Sigmoid colon (tissue), 7 donors: ENCODE results near the gene HABP4. TPM values are rescaled to one million over a fixed set of nuclear protein-coding genes. Genes with fewer than 3 reads are reported as not detected.

Experiments used
- DNase-seq: peaks from one replicate; pipeline ENCODE4 v3.0.0-alpha.2; 2019
- H3K27ac ChIP-seq, 4 donors: fragments of 200-600 bp; sonication (generic); one replicate each; pipeline ENCODE4 v1.5.1; 2016 to 2019; ENCODE audit warnings: mild to moderate bottlenecking in 1 of 4
- H3K27me3 ChIP-seq, 3 donors: fragments of 200-600 bp; sonication (generic); one replicate each; pipeline ENCODE4 v1.5.1; 2019; ENCODE audit warnings: mild to moderate bottlenecking in 1 of 3
- H3K36me3 ChIP-seq, 4 donors: fragments of 200-600 bp; sonication (generic); one replicate each; pipeline ENCODE4 v1.5.1; 2016 to 2019
- H3K4me1 ChIP-seq, 4 donors: fragments of 200-600 bp; sonication (generic); one replicate each; pipeline ENCODE4 v1.5.1; 2017 to 2019
- H3K4me3 ChIP-seq, 4 donors: fragments of 200-600 bp; sonication (generic); one replicate each; pipeline ENCODE4 v1.5.1; 2017 to 2019; ENCODE audit warnings: mild to moderate bottlenecking in 2 of 4, moderate library complexity in 1 of 4
- H3K9me3 ChIP-seq, 4 donors: fragments of 200-600 bp in 3 of 4; sonication (generic) in 3 of 4; one replicate each; pipeline versions ENCODE4 v1.5.1 to v1.6.1; 2013 to 2019
- CTCF ChIP-seq, 4 experiments: fragments of 450-650 bp in 3 of 4; fragments of 200-600 bp in 1 of 4; IDR thresholded peaks; one replicate each; pipeline ENCODE4 v1.5.1; 2016 to 2019; ENCODE audit warnings: antibody characterized with exemption in 4 of 4, mild to moderate bottlenecking in 3 of 4, moderate library complexity in 2 of 4
- EP300 ChIP-seq, 4 donors: sonication (generic); formaldehyde crosslinking; IDR thresholded peaks; one replicate each; pipeline ENCODE4 v1.6.1; 2017; ENCODE audit warnings: antibody characterized with exemption in 4 of 4
- POLR2A ChIP-seq, 2 donors: fragments of 450-650 bp; IDR thresholded peaks; one replicate each; pipeline ENCODE4 v1.6.1; 2016; ENCODE audit warnings: antibody characterized with exemption in 2 of 2, mild to moderate bottlenecking in 2 of 2, moderate library complexity in 2 of 2
- POLR2AphosphoS5 ChIP-seq, 4 donors: sonication (generic); formaldehyde crosslinking; IDR thresholded peaks; one replicate each; pipeline ENCODE4 v1.6.1; 2017; ENCODE audit warnings: antibody characterized with exemption in 4 of 4
- WGBS, 2 donors: extraction: QIAGEN DNeasy Blood & Tissue Kit; methylation state at CpG; one replicate each; pipeline ENCODE4 v1.1.7; 2013; 5-methylcytosine and 5-hydroxymethylcytosine counted together
- intact Hi-C: fragments of 100-400 bp; cut with DNase I; formaldehyde crosslinking; loops from one replicate; pipeline ENCODE4 v1.15.1; 2023
- polyA plus RNA-seq, 3 donors: library from polyadenylated mRNA; stranded (reverse); fragments of 200-250 nt; gene quantifications; one replicate each; pipeline ENCODE4 v1.2.3, GENCODE V29; 2013
- total RNA-seq, 4 donors: library from RNA; depleted of rRNA; stranded (reverse); fragments of >200 nt; gene quantifications; one replicate each; pipeline ENCODE4 v1.1.0, GENCODE V29; 2016
- donor health status: healthy with polysubstance abuse.
- donor health status: Bipolar disorder and iron deficiency.
- donor health status: healthy.

The HABP4 gene
- total and polyA plus RNA-seq, 7 donors = 2.5 to 23.5 (median 12.5) TPM

GRCh38 chr9:96462541-96462940 lies 12.6 kb downstream of the HABP4 start:
- Histone ChIP-seq H3K27ac (no peak overlapping the region), H3K4me3 (no peak overlapping the region), H3K27me3 (no peaks in the 10 kb centered on the region), H3K9me3 (no peaks in the 10 kb centered on the region), H3K36me3 (peaks cover 0 to 37% (median 7%) of the 10 kb centered on the region in 4 donors), H3K4me1 (no peaks in the 10 kb centered on the region)
- no peak for DNase-seq
- TF ChIP-seq POLR2A (IDR thresholded peaks at IDR 0.05) (no peak), POLR2AphosphoS5 (IDR thresholded peaks at IDR 0.05) (no peak), CTCF (IDR thresholded peaks at IDR 0.05) (no peak), EP300 (IDR thresholded peaks at IDR 0.05) (no peak)
- intact Hi-C loops = no loop called here
- WGBS, 2 donors = 94 to 98% methylated on average over 6 of the region's 6 CpGs

- H3K4me1 ChIP-seq = no peaks in the 10 kb centered on the region
- intact Hi-C loops = no loop called here
- H3K9me3 ChIP-seq = no peaks in the 10 kb centered on the region
- no peak overlapping the region for H3K4me3 ChIP-seq
- H3K27ac ChIP-seq = no peak overlapping the region
- peaks cover 0 to 43% (median 10%) of the 10 kb centered on the region in 4 donors for H3K36me3 ChIP-seq
- TF ChIP-seq POLR2AphosphoS5 (IDR thresholded peaks at IDR 0.05) (no peak), POLR2A (IDR thresholded peaks at IDR 0.05) (no peak), EP300 (IDR thresholded peaks at IDR 0.05) (no peak), CTCF (IDR thresholded peaks at IDR 0.05) (no peak)
- 88 to 89% methylated on average over 6 of the region's 6 CpGs for WGBS, 2 donors
- DNase-seq = no peak
- no peaks in the 10 kb centered on the region for H3K27me3 ChIP-seq
These were observed 14.5 kb downstream of the HABP4 start for GRCh38 chr9:96464426-96464825.

GRCh38 chr9:96467784-96468183 lies 17.8 kb downstream of the HABP4 start:
- WGBS, 2 donors = 93% methylated on average over 5 of the region's 5 CpGs
- TF ChIP-seq EP300 (IDR thresholded peaks at IDR 0.05) = no peak
- TF ChIP-seq POLR2A (IDR thresholded peaks at IDR 0.05) = no peak
- no peak for TF ChIP-seq CTCF (IDR thresholded peaks at IDR 0.05)
- TF ChIP-seq POLR2AphosphoS5 (IDR thresholded peaks at IDR 0.05) = no peak
- H3K4me1 ChIP-seq = no peaks in the 10 kb centered on the region
- intact Hi-C loops = no loop called here
- no peaks in the 10 kb centered on the region for H3K27me3 ChIP-seq
- no peak overlapping the region for H3K4me3 ChIP-seq
- H3K27ac ChIP-seq = no peak overlapping the region
- H3K36me3 ChIP-seq = peaks cover 11 to 65% (median 25%) of the 10 kb centered on the region in 4 donors
- DNase-seq = no peak
- no peaks in the 10 kb centered on the region for H3K9me3 ChIP-seq

- 92 to 95% methylated on average over 4 of the region's 4 CpGs for whole genome bisulfite sequencing, 2 donors
- H3K4me1 ChIP-seq = no peaks in the 10 kb centered on the region
- no peak overlapping the region for H3K27ac ChIP-seq
- no peak overlapping the region for H3K4me3 ChIP-seq
- no peaks in the 10 kb centered on the region for H3K27me3 ChIP-seq
- TF ChIP-seq POLR2AphosphoS5 (IDR thresholded peaks at IDR 0.05) (no peak), POLR2A (IDR thresholded peaks at IDR 0.05) (no peak), CTCF (IDR thresholded peaks at IDR 0.05) (no peak), EP300 (IDR thresholded peaks at IDR 0.05) (no peak)
- intact Hi-C loops = no loop called here
- DNase-seq = no peak
- H3K36me3 ChIP-seq = peaks cover 12 to 55% (median 16%) of the 10 kb centered on the region in 4 donors
- no peaks in the 10 kb centered on the region for H3K9me3 ChIP-seq
These were observed 26.0 kb downstream of the HABP4 start for GRCh38 chr9:96476013-96476412.

GRCh38 chr9:96476591-96476990 lies 26.6 kb downstream of the HABP4 start:
- TF ChIP-seq EP300 (IDR thresholded peaks at IDR 0.05) (no peak), POLR2A (IDR thresholded peaks at IDR 0.05) (no peak), POLR2AphosphoS5 (IDR thresholded peaks at IDR 0.05) (no peak), CTCF (IDR thresholded peaks at IDR 0.05) (no peak)
- Histone ChIP-seq H3K9me3 (no peaks in the 10 kb centered on the region), H3K36me3 (peaks cover 11 to 49% (median 16%) of the 10 kb centered on the region in 4 donors), H3K4me1 (no peaks in the 10 kb centered on the region), H3K27me3 (no peaks in the 10 kb centered on the region), H3K4me3 (no peak overlapping the region), H3K27ac (no peak overlapping the region)
- no peak for DNase-seq
- intact Hi-C loops = no loop called here
- 81 to 89% methylated on average over 5 of the region's 5 CpGs for WGBS, 2 donors
